Pancreas (tissue), 10 donors: ENCODE results near the gene RASGRP2. TPM values are rescaled to one million over a fixed set of nuclear protein-coding genes. Genes with fewer than 3 reads are reported as not detected.

ENCODE experiments used
- ATAC-seq, 4 donors: fragments of 200-7000 bp; cut with Tn5 transposase; one replicate each; pipeline versions ENCODE4 v1.8.0 to v1.9.1; 2020; ENCODE audit warnings: mild to moderate bottlenecking in 4 of 4, moderate library complexity in 4 of 4
- DNase-seq, 6 donors: peaks; one replicate each; pipeline ENCODE4 v3.0.0-alpha.2; 2020
- FAIRE-seq: peaks from 2 replicates; lab custom pipeline; 2012; peaks lifted over from hg19 to GRCh38; lab: Jason Lieb, UNC
- H3K27ac ChIP-seq, 4 donors: fragments of 200-600 bp; sonication (generic); 1 replicate in 3 of 4; 2 replicates in 1 of 4; pipeline versions ENCODE4 v1.5.0 to v1.8.0; 2020
- H3K27me3 ChIP-seq, 4 donors: fragments of 200-600 bp; one replicate each; pipeline ENCODE4 v1.8.0; 2021
- H3K36me3 ChIP-seq, 3 donors: fragments of 200-600 bp; sonication (generic) in 1 of 3; one replicate each; pipeline versions ENCODE4 v1.5.0 to v1.8.0; 2020 to 2021
- H3K4me1 ChIP-seq, 3 donors: fragments of 200-600 bp; one replicate each; pipeline ENCODE4 v1.8.0; 2021
- H3K4me3 ChIP-seq, 4 donors: fragments of 200-600 bp; sonication (generic) in 2 of 4; one replicate each; pipeline versions ENCODE4 v1.5.0 to v1.8.0; 2020 to 2021
- H3K9me3 ChIP-seq, 4 donors: fragments of 200-600 bp; one replicate each; pipeline ENCODE4 v1.8.0; 2021
- CTCF ChIP-seq, 4 donors: fragments of 200-600 bp; sonication (generic) in 3 of 4; IDR thresholded peaks; one replicate each; pipeline versions ENCODE4 v1.5.0 to v1.8.0; 2021; ENCODE audit warnings: antibody characterized with exemption in 4 of 4
- WGBS, 2 donors: extraction: QIAGEN DNeasy Blood & Tissue Kit; methylation state at CpG; one replicate each; pipeline ENCODE4 v1.1.7; 2013; 5-methylcytosine and 5-hydroxymethylcytosine counted together
- intact Hi-C, 3 donors: fragments of 100-400 bp; cut with DNase I; formaldehyde crosslinking; loops; one replicate each; pipeline versions ENCODE4 v1.11.1 to v1.14.2; 2022
- polyA plus RNA-seq, 2 donors: library from polyadenylated mRNA; stranded (reverse); fragments of 200-250 nt; gene quantifications; one replicate each; pipeline ENCODE4 v1.2.3, GENCODE V29; 2013
- total RNA-seq, 6 donors: library from RNA; stranded (reverse); fragmentation: NEBNext Ultra II Directional in 4 of 6; extraction: Animal tissue kit (Norgen Biotek cat#: 25700) in 4 of 6; gene quantifications; one replicate each; pipeline versions ENCODE4 v1.2.1 to v1.2.4, GENCODE V29; 2021 to 2023
- donor health status: healthy with polysubstance abuse.
- donor health status: DM: no; HTN: no; CAD: no; lungs with moderate emphysema.
- donor health status: DM: no; HTN: no; CAD: no.
- donor health status: control.
- donor health status: control.
- donor health status: Bipolar disorder and iron deficiency.
- donor health status: DM: yes; HTN: yes; CAD: no.
- donor health status: DM: no; HTN: no; CAD: no.
- donor health status: DM: no; HTN: no; CAD: no.
- donor health status: DM: yes; HTN: yes; CAD: no.

Gene RASGRP2
- total and polyA plus RNA-seq, 8 donors = 0.91 to 12.4 (median 2.4) TPM

GRCh38 chr11:64720640-64721358 is 23.1 kb downstream of the RASGRP2 start:
- no peak overlapping the region for H3K4me3 ChIP-seq
- 50 to 58% methylated on average over 12 of the region's 12 CpGs for WGBS, 2 donors
- H3K27ac ChIP-seq = no peak overlapping the region
- no peak for TF ChIP-seq CTCF (IDR thresholded peaks at IDR 0.05)
- intact Hi-C loops = no loop called here
- H3K9me3 ChIP-seq = no peaks in the 10 kb centered on the region
- peak in 1 of 6 donors; percentile 54 for DNase-seq
- ATAC-seq = no peak
- H3K36me3 ChIP-seq = no peaks in the 10 kb centered on the region
- no peaks in the 10 kb centered on the region for H3K4me1 ChIP-seq
- FAIRE-seq = no peak
- H3K27me3 ChIP-seq = no peaks in the 10 kb centered on the region

GRCh38 chr11:64720167-64720566 is 23.8 kb downstream of the RASGRP2 start:
- 52 to 61% methylated on average over 9 of the region's 9 CpGs for WGBS, 2 donors
- no peak overlapping the region for H3K4me3 ChIP-seq
- peaks cover 0 to 5% (median 0%) of the 10 kb centered on the region in 4 donors for H3K27me3 ChIP-seq
- H3K4me1 ChIP-seq = no peaks in the 10 kb centered on the region
- ATAC-seq (no peak), DNase-seq (peak in 1 of 6 donors; percentile 43), FAIRE-seq (no peak)
- H3K27ac ChIP-seq = no peak overlapping the region
- H3K36me3 ChIP-seq = no peaks in the 10 kb centered on the region
- no peak for TF ChIP-seq CTCF (IDR thresholded peaks at IDR 0.05)
- intact Hi-C loops = no loop called here
- H3K9me3 ChIP-seq = no peaks in the 10 kb centered on the region

DNA sequence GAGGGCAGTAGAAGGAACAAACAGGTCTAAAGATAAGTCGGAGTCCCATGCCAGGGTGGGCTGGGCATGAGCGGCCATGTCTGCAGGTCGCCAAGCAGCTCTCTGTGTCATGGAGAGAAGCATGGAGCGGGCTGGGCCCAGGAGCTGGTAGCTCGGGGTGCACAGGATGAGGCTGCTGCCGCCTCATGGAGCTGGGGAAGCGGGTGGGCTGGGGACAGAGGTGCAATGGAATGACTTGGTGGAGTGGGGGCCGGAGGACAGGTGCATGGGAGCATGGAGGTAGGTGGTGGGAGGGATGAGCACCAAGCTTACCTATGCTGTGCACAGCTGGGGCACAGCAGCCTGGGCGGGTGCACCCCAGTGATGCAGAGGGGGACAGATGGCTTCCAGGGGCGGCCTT is 24.5 kb downstream of the RASGRP2 start:
- intact Hi-C loops = no loop called here
- no peaks in the 10 kb centered on the region for H3K4me1 ChIP-seq
- H3K27ac ChIP-seq = no peak overlapping the region
- no peak overlapping the region for H3K4me3 ChIP-seq
- 72 to 80% methylated on average over 10 of the region's 10 CpGs for WGBS, 2 donors
- H3K27me3 ChIP-seq = peaks cover 0 to 5% (median 0%) of the 10 kb centered on the region in 4 donors
- TF ChIP-seq CTCF (IDR thresholded peaks at IDR 0.05) = no peak
- DNase-seq (peak in 1 of 6 donors; percentile 49), FAIRE-seq (no peak), ATAC-seq (no peak)
- H3K36me3 ChIP-seq = no peaks in the 10 kb centered on the region
- H3K9me3 ChIP-seq = no peaks in the 10 kb centered on the region

DNA sequence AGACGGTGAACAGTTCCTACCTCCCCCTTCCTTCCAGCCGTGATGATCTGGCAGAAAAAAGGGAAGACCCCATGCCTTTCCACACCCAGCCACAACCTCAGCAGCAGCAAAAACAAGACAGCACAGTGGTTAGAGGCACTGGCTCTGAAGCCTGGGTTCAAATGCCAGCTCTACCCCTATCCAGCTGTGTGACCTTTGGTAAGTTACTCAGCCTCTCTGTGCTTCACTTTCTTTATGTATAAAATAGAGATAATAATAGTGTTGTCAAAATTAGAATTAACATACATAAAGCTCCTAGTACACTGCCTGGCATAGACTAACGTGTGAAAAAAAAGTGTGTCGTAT is 25.2 kb downstream of the RASGRP2 start:
- H3K4me1 ChIP-seq = no peaks in the 10 kb centered on the region
- WGBS, 2 donors = 66 to 69% methylated on average over 4 of the region's 4 CpGs
- H3K27ac ChIP-seq = no peak overlapping the region
- H3K36me3 ChIP-seq = no peaks in the 10 kb centered on the region
- TF ChIP-seq CTCF (IDR thresholded peaks at IDR 0.05) = no peak
- H3K4me3 ChIP-seq = no peak overlapping the region
- peaks cover 0 to 5% (median 0%) of the 10 kb centered on the region in 4 donors for H3K27me3 ChIP-seq
- no peak for ATAC-seq
- no peaks in the 10 kb centered on the region for H3K9me3 ChIP-seq
- intact Hi-C loops = no loop called here
- no peak for DNase-seq
- no peak for FAIRE-seq

- no peak for TF ChIP-seq CTCF (IDR thresholded peaks at IDR 0.05)
- WGBS, 2 donors = 67 to 77% methylated on average over 14 to 15 of the region's 15 CpGs
- no peaks in the 10 kb centered on the region for H3K9me3 ChIP-seq
- ATAC-seq (no peak), DNase-seq (peak in 1 of 6 donors; percentile 45), FAIRE-seq (no peak)
- no peak overlapping the region for H3K4me3 ChIP-seq
- no peaks in the 10 kb centered on the region for H3K4me1 ChIP-seq
- no peak overlapping the region for H3K27ac ChIP-seq
- peaks cover 0 to 5% (median 0%) of the 10 kb centered on the region in 4 donors for H3K27me3 ChIP-seq
- intact Hi-C loops = no loop called here
- no peaks in the 10 kb centered on the region for H3K36me3 ChIP-seq
Measured at GRCh38 chr11:64718084-64718779, 25.7 kb downstream of the RASGRP2 start.
